Neuronal stem cell (in vitro differentiated cells): Measurements from ENCODE around the gene SENP8.

ENCODE experiments used
- DNase-seq: peaks from one replicate; pipeline ENCODE4 v3.0.0-alpha.2; 2013; ENCODE audit warnings: low spot score
- H2AFZ ChIP-seq: one replicate; pipeline ENCODE4 v1.6.1; 2013; ENCODE audit warnings: mild to moderate bottlenecking, low read length, inconsistent platforms
- H2AK5ac ChIP-seq: 2 replicates; pipeline ENCODE4 v1.6.1; 2013; ENCODE audit warnings: low read depth, mild to moderate bottlenecking, inconsistent platforms, low read length, moderate library complexity, mixed read lengths
- H2BK120ac ChIP-seq: 2 replicates; pipeline ENCODE4 v1.6.1; 2013; ENCODE audit warnings: low read depth, mild to moderate bottlenecking, inconsistent platforms, low read length, moderate library complexity, mixed read lengths
- H2BK12ac ChIP-seq: one replicate; pipeline ENCODE4 v1.6.1; 2013; ENCODE audit warnings: low read length, inconsistent platforms
- H2BK15ac ChIP-seq: 2 replicates; pipeline ENCODE4 v1.6.1; 2013; ENCODE audit warnings: mild to moderate bottlenecking, low read length, inconsistent platforms, mixed read lengths
- H2BK5ac ChIP-seq: one replicate; pipeline ENCODE4 v1.6.1; 2013; ENCODE audit warnings: inconsistent platforms, mild to moderate bottlenecking, low read length, moderate library complexity
- H3K14ac ChIP-seq: one replicate; pipeline ENCODE4 v1.6.1; 2013; ENCODE audit warnings: low read length, inconsistent platforms
- H3K18ac ChIP-seq: 2 replicates; pipeline ENCODE4 v1.6.1; 2013; ENCODE audit warnings: low read length, inconsistent platforms
- H3K23ac ChIP-seq: 2 replicates; pipeline ENCODE4 v1.6.1; 2013; ENCODE audit warnings: low read depth, mild to moderate bottlenecking, mixed read lengths, low read length, inconsistent platforms; ENCODE audit not compliant: poor library complexity
- H3K27ac ChIP-seq: replicated peaks from 3 replicates; pipeline ENCODE4 v1.5.1; 2013; ENCODE audit warnings: low read length, inconsistent platforms
- H3K27me3 ChIP-seq, 3 experiments: 2 replicates each; pipeline ENCODE4 v1.6.1; 2013; ENCODE audit warnings: low read length in 3 of 3, mild to moderate bottlenecking in 2 of 3, inconsistent platforms in 1 of 3, low read depth in 1 of 3, mixed read lengths in 1 of 3, moderate library complexity in 1 of 3; ENCODE audit not compliant: control insufficient read depth in 3 of 3, insufficient read depth in 3 of 3
- H3K36me3 ChIP-seq, 2 donors: replicated peaks in 1 of 2; 2 replicates each; pipeline ENCODE4 v1.6.1; 2013; ENCODE audit warnings: low read length in 2 of 2; ENCODE audit not compliant: control insufficient read depth in 2 of 2, insufficient read depth in 2 of 2
- H3K4ac ChIP-seq: 2 replicates; pipeline ENCODE4 v1.6.1; 2013; ENCODE audit warnings: inconsistent platforms, mild to moderate bottlenecking, low read length, moderate library complexity
- H3K4me1 ChIP-seq, 2 donors: 1 replicate in 1 of 2; 2 replicates in 1 of 2; pipeline ENCODE4 v1.6.1; 2013; ENCODE audit warnings: low read length in 2 of 2, low read depth in 1 of 2; ENCODE audit not compliant: control insufficient read depth in 2 of 2, insufficient read depth in 1 of 2
- H3K4me2 ChIP-seq: one replicate; pipeline ENCODE4 v1.6.1; 2013; ENCODE audit warnings: mild to moderate bottlenecking, low read length, inconsistent platforms; ENCODE audit not compliant: insufficient read depth, poor library complexity, severe bottlenecking
- H3K4me3 ChIP-seq, 2 donors: 2 replicates each; pipeline ENCODE4 v1.5.1; 2013; ENCODE audit warnings: low read length in 2 of 2, mild to moderate bottlenecking in 2 of 2, inconsistent platforms in 1 of 2, moderate library complexity in 1 of 2
- H3K79me1 ChIP-seq: one replicate; pipeline ENCODE4 v1.6.1; 2013; ENCODE audit warnings: low read depth, mild to moderate bottlenecking, inconsistent platforms, low read length, moderate library complexity
- H3K9ac ChIP-seq: one replicate; pipeline ENCODE4 v1.6.1; 2013; ENCODE audit warnings: mild to moderate bottlenecking, low read depth, low read length, inconsistent platforms; ENCODE audit not compliant: poor library complexity
- H3K9me3 ChIP-seq, 2 donors: replicated peaks in 1 of 2; 2 replicates each; pipeline versions ENCODE3 to v1.6.1; 2013; ENCODE audit warnings: low read length in 2 of 2, mild to moderate bottlenecking in 2 of 2, inconsistent platforms in 1 of 2, low read depth in 1 of 2, mixed read lengths in 1 of 2, moderate library complexity in 1 of 2; ENCODE audit not compliant: control insufficient read depth in 2 of 2, insufficient read depth in 1 of 2
- H4K8ac ChIP-seq: one replicate; pipeline ENCODE4 v1.6.1; 2013; ENCODE audit warnings: low read depth, mild to moderate bottlenecking, inconsistent platforms, low read length, moderate library complexity
- H4K91ac ChIP-seq: one replicate; pipeline ENCODE4 v1.6.1; 2013; ENCODE audit warnings: low read length, low read depth, mild to moderate bottlenecking, inconsistent platforms; ENCODE audit not compliant: poor library complexity
- WGBS, 2 donors: extraction: QIAGEN DNeasy Blood & Tissue Kit; methylation state at CpG; one replicate each; pipeline ENCODE4 v1.1.7; 2013; ENCODE audit warnings: missing lambda C conversion rate in 2 of 2, mixed read lengths in 1 of 2; ENCODE audit not compliant: insufficient read length in 2 of 2, insufficient replicate concordance in 1 of 2; ENCODE audit errors: extremely low coverage in 2 of 2; 5-methylcytosine and 5-hydroxymethylcytosine counted together

SENP8 gene

GRCh38 chr15:72086010-72086697 lies 32.0 kb upstream of the SENP8 start:
- DNase-seq, result no peak
- H3K27ac ChIP-seq, result no peak overlapping the region
- H3K18ac ChIP-seq, result no peak overlapping the region
- no peak overlapping the region for H2AFZ ChIP-seq
- H3K9me3 ChIP-seq, result peaks cover 0 to 7% of the 10 kb centered on the region in 2 donors
- no peak overlapping the region for H3K9ac ChIP-seq
- no CpG with 5 or more reads among the region's 11 CpGs for WGBS, 2 donors
- H4K8ac ChIP-seq, result no peak overlapping the region
- no peak overlapping the region for H4K91ac ChIP-seq
- H3K4ac ChIP-seq, result no peak overlapping the region
- H3K4me1 ChIP-seq, result no peaks in the 10 kb centered on the region
- H3K27me3 ChIP-seq, result no peaks in the 10 kb centered on the region
- H2AK5ac ChIP-seq, result no peak overlapping the region
- no peak overlapping the region for H2BK15ac ChIP-seq
- H3K23ac ChIP-seq, result peak overlapping the region; percentile 62
- H3K36me3 ChIP-seq, result peaks cover 0 to 2% of the 10 kb centered on the region in 2 donors
- H3K4me3 ChIP-seq, result peak overlapping the region in 1 of 2 donors; percentile 65
- no peak overlapping the region for H2BK120ac ChIP-seq
- no peak overlapping the region for H2BK5ac ChIP-seq
- H3K79me1 ChIP-seq, result peaks cover 3% of the 10 kb centered on the region
- no peak overlapping the region for H3K4me2 ChIP-seq
- H3K14ac ChIP-seq, result no peak overlapping the region
- no peak overlapping the region for H2BK12ac ChIP-seq

GRCh38 chr15:72086920-72087648 lies 31.1 kb upstream of the SENP8 start:
- Histone ChIP-seq H3K79me1 (peaks cover 3% of the 10 kb centered on the region), H2BK120ac (no peak overlapping the region), H3K9ac (no peak overlapping the region), H3K9me3 (peaks cover 0 to 7% of the 10 kb centered on the region in 2 donors), H3K14ac (no peak overlapping the region), H2AK5ac (no peak overlapping the region), H2BK15ac (no peak overlapping the region), H3K4me3 (no peak overlapping the region), H4K8ac (no peak overlapping the region), H3K4me2 (no peak overlapping the region), H3K4ac (no peak overlapping the region), H3K23ac (no peak overlapping the region), H4K91ac (no peak overlapping the region), H3K4me1 (no peaks in the 10 kb centered on the region), H3K27me3 (no peaks in the 10 kb centered on the region), H3K27ac (no peak overlapping the region), H2AFZ (no peak overlapping the region), H2BK5ac (no peak overlapping the region), H3K36me3 (peaks cover 0 to 2% of the 10 kb centered on the region in 2 donors), H2BK12ac (no peak overlapping the region), H3K18ac (no peak overlapping the region)
- no CpG with 5 or more reads among the region's 9 CpGs for WGBS, 2 donors
- DNase-seq, result no peak

GRCh38 chr15:72092006-72092405 lies 26.2 kb upstream of the SENP8 start:
- Histone ChIP-seq H3K4me3 (no peak overlapping the region), H3K4me1 (no peaks in the 10 kb centered on the region)

GRCh38 chr15:72092691-72093090 lies 25.5 kb upstream of the SENP8 start:
- no peak overlapping the region for H3K4ac ChIP-seq
- no peaks in the 10 kb centered on the region for H3K4me1 ChIP-seq
- no peak overlapping the region for H4K8ac ChIP-seq
- no peak overlapping the region for H3K14ac ChIP-seq
- no peak overlapping the region for H2BK12ac ChIP-seq
- no peak overlapping the region for H2AFZ ChIP-seq
- no peak overlapping the region for H3K23ac ChIP-seq
- no peak overlapping the region for H4K91ac ChIP-seq
- no peak overlapping the region for H2AK5ac ChIP-seq
- H3K4me3 ChIP-seq, result no peak overlapping the region
- H3K18ac ChIP-seq, result no peak overlapping the region
- no peak overlapping the region for H2BK15ac ChIP-seq
- peaks cover 0 to 3% of the 10 kb centered on the region in 2 donors for H3K9me3 ChIP-seq
- no peak overlapping the region for H3K4me2 ChIP-seq
- no peak overlapping the region for H3K9ac ChIP-seq
- H2BK120ac ChIP-seq, result no peak overlapping the region
- H3K79me1 ChIP-seq, result no peaks in the 10 kb centered on the region
- no peaks in the 10 kb centered on the region for H3K27me3 ChIP-seq
- DNase-seq, result no peak
- no peaks in the 10 kb centered on the region for H3K36me3 ChIP-seq
- no peak overlapping the region for H2BK5ac ChIP-seq
- H3K27ac ChIP-seq, result no peak overlapping the region

More at GRCh38 chr15:72092006-72092405, 26.2 kb upstream of the SENP8 start:
- H3K4me2 ChIP-seq, result no peak overlapping the region
- H3K23ac ChIP-seq, result no peak overlapping the region
- no peak overlapping the region for H2BK120ac ChIP-seq
- H3K9me3 ChIP-seq, result peaks cover 0 to 3% of the 10 kb centered on the region in 2 donors
- no peaks in the 10 kb centered on the region for H3K27me3 ChIP-seq
- H3K79me1 ChIP-seq, result no peaks in the 10 kb centered on the region
- no peak overlapping the region for H3K9ac ChIP-seq
- H4K91ac ChIP-seq, result no peak overlapping the region
- no peak overlapping the region for H3K18ac ChIP-seq
- no peak overlapping the region for H3K27ac ChIP-seq
- DNase-seq, result no peak
- no CpG with 5 or more reads among the region's 3 CpGs for WGBS, 2 donors
- H3K14ac ChIP-seq, result no peak overlapping the region
- no peak overlapping the region for H2BK15ac ChIP-seq
- no peak overlapping the region for H2BK12ac ChIP-seq
- H4K8ac ChIP-seq, result no peak overlapping the region
- no peak overlapping the region for H2AK5ac ChIP-seq
- no peak overlapping the region for H3K4ac ChIP-seq
- no peak overlapping the region for H2BK5ac ChIP-seq
- H2AFZ ChIP-seq, result no peak overlapping the region
- no peaks in the 10 kb centered on the region for H3K36me3 ChIP-seq
